ENCODE data around the gene GPN3. TPM values are rescaled to one million over a fixed set of nuclear protein-coding genes. Genes with fewer than 3 reads are reported as not detected.
"Not testable (repeated sequence)": the region's sequence is repeated elsewhere in the genome, so short reads cannot be mapped to it uniquely, and the experiment has no call there.

The GPN3 gene
- total RNA-seq, 2 donors from 2014 or later: 4.4 to 5.2 TPM

GRCh38 chr12:110466791-110467190 lies 1.3 kb downstream of the GPN3 start:
- Mint-ChIP-seq H3K4me1 (peaks cover 30% of the 10 kb centered on the region), H3K4me3 (no peak overlapping the region), H3K36me3 (ENCODE audit: low read depth) (peaks cover 10% of the 10 kb centered on the region), H3K27ac (peak overlapping the region; percentile 99), H3K27me3 (no peaks in the 10 kb centered on the region)
- ATAC-seq: no peak
- DNase-seq: no peak
- H3K9me3 ChIP-seq (ENCODE audit: control insufficient read depth, low read length, poor library complexity, severe bottlenecking): no peaks in the 10 kb centered on the region

- H3K27me3 Mint-ChIP-seq; H3K27ac Mint-ChIP-seq; ATAC-seq; DNase-seq; H3K9me3 ChIP-seq (ENCODE audit: control insufficient read depth, low read length, poor library complexity, severe bottlenecking); H3K4me3 Mint-ChIP-seq: not testable (repeated sequence)
- H3K36me3 Mint-ChIP-seq (ENCODE audit: low read depth): peaks cover 10% of the 10 kb centered on the region
- peaks cover 30% of the 10 kb centered on the region for H3K4me1 Mint-ChIP-seq
These were observed 2.3 kb downstream of the GPN3 start for GRCh38 chr12:110465765-110466164.

GRCh38 chr12:110465024-110465423 lies 3.0 kb downstream of the GPN3 start:
- Mint-ChIP-seq H3K4me1 (peaks cover 30% of the 10 kb centered on the region), H3K27ac (no peak overlapping the region), H3K27me3 (no peaks in the 10 kb centered on the region), H3K36me3 (ENCODE audit: low read depth) (peaks cover 10% of the 10 kb centered on the region), H3K4me3 (no peak overlapping the region)
- ATAC-seq (no peak), DNase-seq (no peak)
- H3K9me3 ChIP-seq (ENCODE audit: control insufficient read depth, low read length, poor library complexity, severe bottlenecking): no peaks in the 10 kb centered on the region

- not testable (repeated sequence) for ATAC-seq; H3K4me1 Mint-ChIP-seq; H3K9me3 ChIP-seq (ENCODE audit: control insufficient read depth, low read length, poor library complexity, severe bottlenecking); H3K36me3 Mint-ChIP-seq (ENCODE audit: low read depth); DNase-seq; H3K4me3 Mint-ChIP-seq; H3K27me3 Mint-ChIP-seq; H3K27ac Mint-ChIP-seq
These were observed 6.9 kb downstream of the GPN3 start for GRCh38 chr12:110461189-110461588.

GRCh38 chr12:110458756-110459155 lies 9.3 kb downstream of the GPN3 start:
- H3K36me3 Mint-ChIP-seq (ENCODE audit: low read depth): peaks cover 4% of the 10 kb centered on the region
- H3K27me3 Mint-ChIP-seq: no peaks in the 10 kb centered on the region
- ATAC-seq (no peak), DNase-seq (no peak)
- H3K27ac Mint-ChIP-seq: no peak overlapping the region
- no peak overlapping the region for H3K4me3 Mint-ChIP-seq
- peaks cover 5% of the 10 kb centered on the region for H3K4me1 Mint-ChIP-seq
- no peaks in the 10 kb centered on the region for H3K9me3 ChIP-seq (ENCODE audit: control insufficient read depth, low read length, poor library complexity, severe bottlenecking)

GRCh38 chr12:110453569-110454296 lies 14.3 kb downstream of the GPN3 start:
- Mint-ChIP-seq H3K36me3 (ENCODE audit: low read depth) (peaks cover 4% of the 10 kb centered on the region), H3K27ac (no peak overlapping the region), H3K4me1 (peaks cover 15% of the 10 kb centered on the region), H3K4me3 (no peak overlapping the region), H3K27me3 (no peaks in the 10 kb centered on the region)
- H3K9me3 ChIP-seq (ENCODE audit: control insufficient read depth, low read length, poor library complexity, severe bottlenecking): no peaks in the 10 kb centered on the region
- no peak for DNase-seq
- ATAC-seq: no peak

- Mint-ChIP-seq H3K27ac (peak overlapping the region; percentile 99), H3K4me1 (peaks cover 22% of the 10 kb centered on the region), H3K4me3 (peak overlapping the region; percentile 56), H3K27me3 (no peaks in the 10 kb centered on the region), H3K36me3 (ENCODE audit: low read depth) (peaks cover 3% of the 10 kb centered on the region)
- no peak for ATAC-seq
- DNase-seq: no peak
- no peaks in the 10 kb centered on the region for H3K9me3 ChIP-seq (ENCODE audit: control insufficient read depth, low read length, poor library complexity, severe bottlenecking)
These were observed 16.8 kb downstream of the GPN3 start for GRCh38 chr12:110451263-110451662.

- Mint-ChIP-seq H3K27ac (peak within 1 kb of the TSS; percentile 99), H3K4me1 (peaks cover 27% of the 10 kb centered on the region)
These were observed 18.1 kb downstream of the GPN3 start, which contains the start of gene ARPC3 for GRCh38 chr12:110449799-110450497. Gene ARPC3, minus strand, starts transcription at chr12:110450337. Its CDS starts 77 bp downstream, at chr12:110450260.

GRCh38 chr12:110444455-110444854 lies 23.6 kb downstream of the GPN3 start:
- Mint-ChIP-seq H3K4me3 (no peak overlapping the region), H3K4me1 (peaks cover 18% of the 10 kb centered on the region), H3K27me3 (no peaks in the 10 kb centered on the region), H3K36me3 (ENCODE audit: low read depth) (no peaks in the 10 kb centered on the region), H3K27ac (peak overlapping the region; percentile 57)
- DNase-seq (no peak), ATAC-seq (no peak)
- no peaks in the 10 kb centered on the region for H3K9me3 ChIP-seq (ENCODE audit: control insufficient read depth, low read length, poor library complexity, severe bottlenecking)

More at GRCh38 chr12:110449799-110450497, 18.1 kb downstream of the GPN3 start, which contains the start of gene ARPC3:
- peak; percentile 91 to 92 (median 91) for DNase-seq
- H3K27me3 Mint-ChIP-seq: no peaks in the 10 kb centered on the region
- peak; percentile 96 for ATAC-seq
- H3K36me3 Mint-ChIP-seq (ENCODE audit: low read depth): peaks cover 3% of the 10 kb centered on the region
- peak within 1 kb of the TSS; percentile 100 for H3K4me3 Mint-ChIP-seq
- H3K9me3 ChIP-seq (ENCODE audit: control insufficient read depth, low read length, poor library complexity, severe bottlenecking): no peaks in the 10 kb centered on the region

GRCh38 chr12:110436231-110436630 lies 31.8 kb downstream of the GPN3 start:
- ATAC-seq (no peak), DNase-seq (no peak)
- no peaks in the 10 kb centered on the region for H3K27me3 Mint-ChIP-seq
- H3K4me1 Mint-ChIP-seq: peaks cover 5% of the 10 kb centered on the region
- H3K4me3 Mint-ChIP-seq: no peak overlapping the region
- H3K36me3 Mint-ChIP-seq (ENCODE audit: low read depth): no peaks in the 10 kb centered on the region
- H3K27ac Mint-ChIP-seq: peak overlapping the region; percentile 4
- H3K9me3 ChIP-seq (ENCODE audit: control insufficient read depth, low read length, poor library complexity, severe bottlenecking): no peaks in the 10 kb centered on the region

- H3K9me3 ChIP-seq (ENCODE audit: control insufficient read depth, low read length, poor library complexity, severe bottlenecking): no peaks in the 10 kb centered on the region
- peaks cover 3% of the 10 kb centered on the region for H3K4me1 Mint-ChIP-seq
- no peak for DNase-seq
- no peaks in the 10 kb centered on the region for H3K27me3 Mint-ChIP-seq
- no peak overlapping the region for H3K4me3 Mint-ChIP-seq
- H3K27ac Mint-ChIP-seq: peak overlapping the region; percentile 96
- no peaks in the 10 kb centered on the region for H3K36me3 Mint-ChIP-seq (ENCODE audit: low read depth)
- no peak for ATAC-seq
These were observed 36.0 kb downstream of the GPN3 start for GRCh38 chr12:110431957-110432587.

- H3K27me3 Mint-ChIP-seq; DNase-seq; H3K4me3 Mint-ChIP-seq; ATAC-seq; H3K36me3 Mint-ChIP-seq (ENCODE audit: low read depth); H3K4me1 Mint-ChIP-seq; H3K9me3 ChIP-seq (ENCODE audit: control insufficient read depth, low read length, poor library complexity, severe bottlenecking): not testable (repeated sequence)
- peak overlapping the region; percentile 73 for H3K27ac Mint-ChIP-seq
These were observed 38.4 kb downstream of the GPN3 start for GRCh38 chr12:110429676-110430075.

- no peak overlapping the region for H3K27ac Mint-ChIP-seq
- no peaks in the 10 kb centered on the region for H3K36me3 Mint-ChIP-seq (ENCODE audit: low read depth)
- no peaks in the 10 kb centered on the region for H3K9me3 ChIP-seq (ENCODE audit: control insufficient read depth, low read length, poor library complexity, severe bottlenecking)
- DNase-seq (no peak), ATAC-seq (no peak)
- no peak overlapping the region for H3K4me3 Mint-ChIP-seq
- peaks cover 4% of the 10 kb centered on the region for H3K27me3 Mint-ChIP-seq
- H3K4me1 Mint-ChIP-seq: peaks cover 1% of the 10 kb centered on the region
These were observed 41.7 kb downstream of the GPN3 start for GRCh38 chr12:110426406-110426805.

Data from T-helper 17 cell (primary cell).